WTC11 (cell line): ENCODE measurements around the gene SNRNP70.

Experiments
- AFF4 ChIP-seq: sonication (generic); formaldehyde crosslinking; IDR thresholded peaks from 2 replicates; pipeline ENCODE4 v1.8.1; 2023; ENCODE audit warnings: mild to moderate bottlenecking, missing genetic modification reagents, borderline replicate concordance
- ATF6 ChIP-seq: sonication (generic); formaldehyde crosslinking; IDR thresholded peaks from 2 replicates; pipeline ENCODE4 v1.8.1; 2023; ENCODE audit warnings: mild to moderate bottlenecking, missing genetic modification reagents
- CTCF ChIP-seq: fragments of 200-600 bp; IDR thresholded peaks from 2 replicates; pipeline ENCODE4 v1.8.0; 2022; ENCODE audit warnings: antibody characterized with exemption
- ETV6 ChIP-seq: sonication (generic); formaldehyde crosslinking; IDR thresholded peaks from 2 replicates; pipeline ENCODE4 v1.8.1; 2022; ENCODE audit warnings: mild to moderate bottlenecking, missing genetic modification reagents
- FOXJ3 ChIP-seq: sonication (generic); formaldehyde crosslinking; IDR thresholded peaks from 2 replicates; pipeline ENCODE4 v1.9.0; 2021; ENCODE audit warnings: missing genetic modification reagents, mild to moderate bottlenecking, borderline replicate concordance
- MAX ChIP-seq: sonication (generic); formaldehyde crosslinking; IDR thresholded peaks from 2 replicates; pipeline ENCODE4 v1.8.0; 2022; ENCODE audit warnings: mild to moderate bottlenecking, missing genetic modification reagents
- STAT6 ChIP-seq: sonication (generic); formaldehyde crosslinking; conservative IDR thresholded peaks from 2 replicates; pipeline ENCODE4 v1.8.1; 2023; ENCODE audit warnings: mild to moderate bottlenecking, low read depth, missing genetic modification reagents, moderate library complexity
- USF1 ChIP-seq: sonication (generic); formaldehyde crosslinking; IDR thresholded peaks from 2 replicates; pipeline ENCODE4 v1.8.0; 2022; ENCODE audit warnings: mild to moderate bottlenecking, missing genetic modification reagents
- ZNF121 ChIP-seq: sonication (generic); formaldehyde crosslinking; IDR thresholded peaks from 2 replicates; pipeline ENCODE4 v1.8.0; 2023; ENCODE audit warnings: missing genetic modification reagents

GRCh38 chr19:49157445-49158224 is 72.4 kb downstream of the SNRNP70 start, which contains the start of gene TRPM4:
- TF ChIP-seq ZNF121 (CRISPR knock-in tag), result no peak
- no peak for TF ChIP-seq CTCF
- TF ChIP-seq FOXJ3, result no peak
- no peak for TF ChIP-seq STAT6 (CRISPR knock-in tag)
- TF ChIP-seq USF1 (CRISPR knock-in tag), result no peak
- no peak for TF ChIP-seq AFF4 (CRISPR knock-in tag)
- no peak for TF ChIP-seq ATF6
- TF ChIP-seq ETV6, result no peak
- TF ChIP-seq MAX (CRISPR knock-in tag), result no peak
